HG02973 (cell line): ENCODE results near the gene EXOC3L1.

Source experiments
- ATAC-seq: cut with Tn5 transposase; IDR thresholded peaks from one replicate; pipeline ENCODE4 v1.9.1; 2021; ENCODE audit warnings: moderate library complexity; ENCODE audit not compliant: unreplicated experiment

EXOC3L1 gene

DNA sequence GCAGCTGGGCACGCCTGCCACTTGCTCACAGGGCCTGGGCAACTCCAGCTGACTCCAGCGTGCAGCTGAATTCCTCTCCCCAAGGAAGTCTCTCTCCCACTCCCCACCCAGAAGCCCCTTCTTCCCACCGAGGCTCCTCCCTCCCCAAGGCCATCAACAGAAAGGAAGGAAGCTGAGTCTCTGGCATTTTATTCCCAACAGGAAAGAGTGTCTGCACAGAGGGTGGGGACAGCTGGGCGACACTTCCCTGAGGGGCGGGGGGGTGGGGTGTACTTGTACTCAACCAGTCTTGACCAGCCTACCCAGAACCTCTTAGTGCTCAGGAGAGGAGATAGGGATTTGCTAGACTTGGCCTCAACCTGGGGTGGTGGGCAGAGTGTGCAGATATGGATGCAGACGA lies at the start of gene EXOC3L1:
Gene EXOC3L1, minus strand, starts transcription at position 96 of the 400 bp plus-strand sequence. CDS start 460 bp downstream, outside the sequence.
- ATAC-seq: no peak

GRCh38 chr16:67238806-67239470 lies 49.0 kb upstream of the EXOC3L1 start:
- no peak for ATAC-seq

DNA sequence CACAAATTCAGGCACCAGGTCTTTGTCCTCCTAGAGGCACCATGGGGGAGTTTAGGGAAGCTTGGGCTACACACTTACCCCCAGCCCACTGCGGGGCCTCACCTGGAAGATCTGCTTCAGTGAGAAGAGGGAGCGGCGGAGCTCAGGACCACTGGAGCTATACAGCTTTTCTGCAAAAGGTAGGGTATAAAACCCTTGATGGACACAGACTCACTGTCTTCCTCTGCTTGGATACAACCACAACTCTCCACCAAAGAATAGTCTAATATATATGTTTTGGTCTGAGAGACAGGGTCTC lies 48.3 kb upstream of the EXOC3L1 start:
- ATAC-seq: no peak

DNA sequence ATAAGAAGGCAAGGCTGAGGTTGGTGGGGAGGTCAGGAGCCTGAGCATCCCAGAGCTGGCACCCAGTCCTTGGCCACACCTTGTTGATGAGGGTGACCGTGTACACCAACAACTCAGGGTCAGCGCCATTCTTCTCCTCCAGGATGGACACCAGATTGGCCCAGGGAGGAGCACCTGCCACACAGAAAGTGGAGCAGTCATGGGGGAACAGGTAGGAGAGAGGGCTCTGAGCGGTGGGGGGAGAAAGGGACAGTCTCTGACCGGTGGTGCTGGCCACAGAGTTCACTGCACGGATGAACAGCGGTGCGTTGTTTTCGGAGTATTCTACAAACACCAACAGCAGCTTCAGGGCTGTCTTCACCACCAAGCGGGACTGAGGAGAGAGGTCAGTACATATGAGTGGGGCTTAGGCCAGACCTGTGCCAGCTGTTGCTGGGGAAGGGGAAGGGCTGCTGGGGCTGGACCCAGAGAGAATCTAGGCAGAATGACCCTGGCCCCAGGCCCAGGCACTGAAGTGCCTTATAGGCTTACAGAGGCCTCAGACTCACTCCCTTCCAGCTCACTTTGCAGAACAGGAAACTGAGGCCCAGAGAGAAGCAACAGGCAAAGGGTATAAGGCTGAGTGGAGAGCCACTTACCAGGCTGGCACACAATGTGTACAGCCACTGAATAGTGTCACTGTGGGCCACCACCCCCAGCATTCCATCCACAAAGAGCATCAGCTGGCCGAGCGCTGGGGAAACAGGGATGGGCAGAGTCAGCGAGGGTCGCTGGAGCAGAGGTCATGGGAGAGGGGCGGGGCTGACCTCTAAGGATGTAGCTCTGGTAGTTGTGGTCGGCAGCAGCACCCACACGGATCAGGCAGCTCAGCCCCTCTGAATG lies 47.7 kb upstream of the EXOC3L1 start:
- no peak for ATAC-seq

DNA sequence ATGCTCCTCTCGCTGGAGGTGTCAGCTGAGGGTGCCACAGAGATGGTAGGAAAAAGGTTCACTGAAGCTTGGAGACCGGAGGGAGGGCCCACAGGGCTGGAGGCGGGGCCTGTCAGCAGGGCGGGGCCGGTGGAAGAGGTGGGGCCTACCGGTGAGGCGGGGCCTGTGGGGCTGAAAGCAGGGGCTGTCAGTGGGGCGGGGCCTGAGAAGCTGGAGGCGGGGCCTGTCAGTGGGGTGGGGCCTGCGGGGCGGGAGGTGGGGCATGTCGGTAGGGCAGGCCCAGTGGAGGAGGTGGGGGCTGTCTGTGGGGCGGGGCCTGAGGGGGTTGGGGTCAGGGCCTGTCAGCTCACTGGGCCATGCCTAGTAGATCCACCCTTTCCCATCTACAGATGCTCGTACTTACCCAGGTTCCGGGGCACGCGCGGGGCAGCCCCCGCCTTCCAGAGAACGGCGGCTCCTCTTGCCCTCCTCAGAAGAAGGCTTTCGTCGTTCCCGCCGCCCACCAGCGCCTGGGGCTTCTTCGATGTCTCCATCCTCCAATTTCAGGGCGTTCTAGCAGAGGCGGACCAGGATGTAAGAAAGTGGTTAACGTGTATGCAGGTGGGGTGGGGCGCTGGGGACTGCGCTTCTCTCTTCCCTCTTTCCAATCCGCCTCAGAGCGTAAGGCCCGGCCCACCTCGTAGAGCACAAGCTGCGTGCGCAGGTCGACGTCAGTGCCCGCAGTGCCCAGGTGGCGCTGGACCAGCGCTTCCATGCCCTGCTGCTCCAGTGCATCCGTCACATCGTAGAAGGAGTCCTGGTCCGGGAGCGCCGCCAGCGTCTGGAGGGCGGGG lies 46.8 kb upstream of the EXOC3L1 start:
- ATAC-seq: peak; percentile 40

DNA sequence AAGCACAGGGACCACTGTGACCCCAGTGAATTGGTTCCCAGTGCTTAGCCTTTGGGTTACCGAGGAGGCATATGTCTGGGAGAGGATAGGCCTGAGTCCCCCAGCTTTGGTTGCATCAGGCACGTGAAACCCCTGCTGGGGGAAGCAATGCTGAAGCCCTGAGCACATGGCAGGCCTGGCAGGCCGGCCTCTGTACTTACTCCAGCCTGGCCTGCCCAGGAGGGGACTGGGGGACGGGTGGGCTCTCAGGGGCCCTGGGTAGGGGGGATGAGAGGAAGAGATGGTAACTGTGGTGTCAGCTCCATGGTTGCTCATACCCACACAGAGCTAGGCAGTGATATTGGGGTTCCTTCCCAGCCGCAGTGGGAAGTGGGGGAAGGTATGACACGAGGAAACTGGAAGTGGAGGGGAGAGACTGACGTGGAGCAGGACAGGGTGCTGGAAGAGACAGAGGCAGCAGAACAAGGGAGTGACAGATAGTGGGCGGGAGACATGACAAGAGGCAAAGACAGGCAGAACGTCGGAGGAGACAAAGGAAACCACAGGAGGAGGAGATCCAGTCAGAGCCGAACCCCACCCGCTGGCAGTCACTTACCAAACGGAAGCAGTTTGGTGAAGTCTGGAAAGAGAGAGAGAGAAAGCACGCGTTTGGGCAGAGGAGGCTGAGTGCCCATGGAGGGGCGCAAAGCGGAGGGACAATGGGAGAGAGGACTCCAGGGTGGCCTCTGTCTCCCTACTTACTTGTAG lies 46.1 kb upstream of the EXOC3L1 start:
- ATAC-seq: no peak

- no peak for ATAC-seq
Observed at GRCh38 chr16:67234180-67234597, 44.3 kb upstream of the EXOC3L1 start.

DNA sequence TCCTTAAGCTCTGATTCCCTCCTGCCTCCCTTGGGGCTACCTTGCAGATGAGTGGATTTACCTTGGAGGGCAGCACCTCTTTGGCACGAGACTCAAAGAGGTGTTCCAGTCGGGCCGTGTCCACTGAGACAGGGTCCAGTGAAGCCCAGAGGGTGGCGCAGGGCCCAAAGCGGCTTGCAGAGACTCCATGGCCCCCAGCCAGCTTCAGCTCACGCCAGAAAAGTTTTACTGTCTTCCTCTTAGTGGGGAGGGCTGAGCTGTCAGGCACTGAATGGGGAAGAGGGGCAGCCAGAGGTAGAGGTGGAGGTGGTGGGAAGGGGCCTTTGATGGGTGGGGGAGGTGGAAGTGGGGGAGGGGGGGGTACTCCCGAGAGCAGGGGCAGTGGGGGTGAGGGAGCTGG lies 43.7 kb upstream of the EXOC3L1 start:
- no peak for ATAC-seq

GRCh38 chr16:67230809-67231660 lies 41.1 kb upstream of the EXOC3L1 start:
- ATAC-seq: no peak

GRCh38 chr16:67229906-67230808 lies 40.2 kb upstream of the EXOC3L1 start:
- ATAC-seq: no peak

DNA sequence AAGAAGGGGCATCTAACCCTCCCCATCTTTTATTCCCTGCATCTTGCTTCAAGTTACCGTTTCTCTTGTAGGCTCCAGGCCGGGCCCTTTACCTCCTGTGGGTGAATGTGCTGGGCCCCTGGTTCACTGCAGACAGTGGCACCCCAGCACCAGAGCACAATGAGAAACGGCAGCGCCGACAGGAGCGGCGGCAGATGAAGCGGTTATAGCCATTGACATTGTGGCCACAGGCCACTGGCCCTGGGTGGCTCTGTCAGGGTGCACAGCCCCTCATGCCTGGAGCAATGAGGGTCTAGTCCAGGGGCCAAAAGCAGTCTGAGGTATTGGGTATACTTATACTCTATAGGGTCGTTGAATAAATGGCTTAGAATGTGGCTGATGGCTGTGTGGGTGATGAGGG lies 39.0 kb upstream of the EXOC3L1 start:
- ATAC-seq: no peak

- no peak for ATAC-seq
Observed at GRCh38 chr16:67228034-67228785, 38.3 kb upstream of the EXOC3L1 start.

- no peak for ATAC-seq
Observed at GRCh38 chr16:67227567-67227921, 37.6 kb upstream of the EXOC3L1 start.

GRCh38 chr16:67226804-67227566 lies 37.0 kb upstream of the EXOC3L1 start, which contains the start of gene TMEM208:
Gene TMEM208, plus strand, starts transcription at chr16:67227130. Its CDS starts 89 bp downstream, at chr16:67227219.
- ATAC-seq: peak; percentile 79

GRCh38 chr16:67226295-67226803 lies 36.4 kb upstream of the EXOC3L1 start:
- no peak for ATAC-seq

GRCh38 chr16:67223992-67224391 lies 34.1 kb upstream of the EXOC3L1 start:
- ATAC-seq: no peak
